NB4 (cell line): ENCODE data around the gene RPF1.

Experiments
- DNase-seq: peaks from one replicate; pipeline ENCODE4 v3.0.0; 2010; ENCODE audit warnings: low read depth
- H3K4me3 ChIP-seq: one replicate; pipeline ENCODE4 v1.5.1; 2011; ENCODE audit warnings: mild to moderate bottlenecking, low read depth, low read length, moderate library complexity
- MAX ChIP-seq: IDR thresholded peaks from 2 replicates; pipeline ENCODE4 v1.6.1; 2011; ENCODE audit warnings: low read depth, low read length
- MYC ChIP-seq: IDR thresholded peaks from 2 replicates; pipeline ENCODE4 v1.6.1; 2011; ENCODE audit warnings: low read depth, low read length
- POLR2A ChIP-seq: IDR thresholded peaks from 2 replicates; pipeline ENCODE4 v1.6.1; 2011; ENCODE audit warnings: mild to moderate bottlenecking; ENCODE audit not compliant: insufficient read length; ENCODE audit errors: extremely low read depth
- TF ChIP-seq, protein P1 (sequence below): IDR thresholded peaks from one replicate; pipeline ENCODE4 v1.5.1; 2012; ENCODE audit warnings: low read depth, low read length

RPF1 gene

DNA sequence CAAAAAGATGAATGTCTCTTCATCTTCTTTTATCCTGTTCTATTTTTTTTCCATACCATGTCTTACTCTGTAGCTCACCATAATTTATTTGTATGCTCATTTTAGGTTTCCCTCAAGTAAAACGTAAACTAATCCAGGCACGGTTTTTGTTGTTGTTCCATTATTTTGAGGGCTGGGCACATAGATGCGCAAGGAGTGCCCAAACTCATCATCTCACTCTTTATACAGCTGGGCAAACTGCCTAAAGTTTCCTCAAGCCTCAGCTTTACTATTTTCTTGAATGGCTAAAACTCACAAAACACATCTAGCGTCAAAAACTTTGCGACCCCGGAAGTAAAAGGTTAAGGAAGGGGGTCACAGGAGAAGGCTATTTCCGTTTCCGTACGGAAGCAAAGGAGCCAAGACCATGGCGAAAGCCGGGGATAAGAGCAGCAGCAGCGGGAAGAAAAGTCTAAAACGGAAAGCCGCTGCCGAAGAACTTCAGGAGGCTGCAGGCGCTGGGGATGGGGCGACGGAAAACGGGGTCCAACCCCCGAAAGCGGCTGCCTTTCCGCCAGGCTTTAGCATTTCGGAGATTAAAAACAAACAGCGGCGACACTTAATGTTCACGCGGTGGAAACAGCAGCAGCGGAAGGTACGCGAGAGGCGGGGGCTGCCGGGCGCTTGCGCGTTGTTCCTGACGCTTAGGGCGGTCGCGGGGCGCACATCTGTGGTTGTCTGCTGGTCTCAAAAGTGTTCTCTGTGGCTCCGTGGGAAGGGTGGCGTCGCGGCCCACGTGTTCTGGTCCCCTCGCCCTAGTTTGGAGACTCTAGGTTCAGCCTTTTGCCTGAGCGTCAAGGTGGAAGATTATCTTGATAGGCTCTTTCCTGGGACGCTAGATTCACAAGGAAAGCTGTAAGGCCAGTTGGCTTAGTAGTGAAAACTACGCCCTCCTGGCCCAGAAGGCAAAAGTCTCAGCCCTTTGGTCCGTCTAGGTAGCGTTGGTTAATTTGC lies at the start of gene RPF1:
Gene RPF1, plus strand, starts transcription at position 391 of the 993 bp plus-strand sequence. Its CDS starts 16 bp downstream, at position 407.
- peak; percentile 85 for DNase-seq
- TF ChIP-seq POLR2A (peak; percentile 83), MYC (peak; percentile 87), MAX (peak; percentile 61)
- TF ChIP-seq, protein P1, sequence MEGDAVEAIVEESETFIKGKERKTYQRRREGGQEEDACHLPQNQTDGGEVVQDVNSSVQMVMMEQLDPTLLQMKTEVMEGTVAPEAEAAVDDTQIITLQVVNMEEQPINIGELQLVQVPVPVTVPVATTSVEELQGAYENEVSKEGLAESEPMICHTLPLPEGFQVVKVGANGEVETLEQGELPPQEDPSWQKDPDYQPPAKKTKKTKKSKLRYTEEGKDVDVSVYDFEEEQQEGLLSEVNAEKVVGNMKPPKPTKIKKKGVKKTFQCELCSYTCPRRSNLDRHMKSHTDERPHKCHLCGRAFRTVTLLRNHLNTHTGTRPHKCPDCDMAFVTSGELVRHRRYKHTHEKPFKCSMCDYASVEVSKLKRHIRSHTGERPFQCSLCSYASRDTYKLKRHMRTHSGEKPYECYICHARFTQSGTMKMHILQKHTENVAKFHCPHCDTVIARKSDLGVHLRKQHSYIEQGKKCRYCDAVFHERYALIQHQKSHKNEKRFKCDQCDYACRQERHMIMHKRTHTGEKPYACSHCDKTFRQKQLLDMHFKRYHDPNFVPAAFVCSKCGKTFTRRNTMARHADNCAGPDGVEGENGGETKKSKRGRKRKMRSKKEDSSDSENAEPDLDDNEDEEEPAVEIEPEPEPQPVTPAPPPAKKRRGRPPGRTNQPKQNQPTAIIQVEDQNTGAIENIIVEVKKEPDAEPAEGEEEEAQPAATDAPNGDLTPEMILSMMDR = no peak
- peak within 1 kb of the TSS; percentile 94 for H3K4me3 ChIP-seq

DNA sequence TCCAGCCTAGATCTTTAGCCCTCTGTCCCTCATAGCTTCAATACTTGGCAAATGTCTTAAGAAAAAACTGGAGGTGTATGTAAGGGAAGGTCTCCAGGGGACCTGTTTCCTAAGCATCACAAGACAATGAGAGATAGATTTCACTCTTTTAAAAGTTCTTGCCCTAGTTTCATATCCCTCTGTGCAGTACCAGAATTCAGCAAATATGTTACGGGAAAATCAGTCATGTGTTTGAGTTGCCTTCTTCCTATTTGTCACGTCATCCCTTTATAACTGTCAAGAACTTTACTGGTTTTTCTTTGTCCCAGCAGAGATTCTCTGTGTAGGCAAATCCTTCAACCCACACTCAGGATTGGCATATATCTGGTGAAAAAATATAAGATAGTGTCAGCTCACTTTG lies 48.5 kb upstream of the RPF1 start:
- no peak overlapping the region for H3K4me3 ChIP-seq
- no peak for DNase-seq
- TF ChIP-seq MYC (no peak), MAX (no peak), POLR2A (no peak)
- TF ChIP-seq, protein P1 = no peak

DNA sequence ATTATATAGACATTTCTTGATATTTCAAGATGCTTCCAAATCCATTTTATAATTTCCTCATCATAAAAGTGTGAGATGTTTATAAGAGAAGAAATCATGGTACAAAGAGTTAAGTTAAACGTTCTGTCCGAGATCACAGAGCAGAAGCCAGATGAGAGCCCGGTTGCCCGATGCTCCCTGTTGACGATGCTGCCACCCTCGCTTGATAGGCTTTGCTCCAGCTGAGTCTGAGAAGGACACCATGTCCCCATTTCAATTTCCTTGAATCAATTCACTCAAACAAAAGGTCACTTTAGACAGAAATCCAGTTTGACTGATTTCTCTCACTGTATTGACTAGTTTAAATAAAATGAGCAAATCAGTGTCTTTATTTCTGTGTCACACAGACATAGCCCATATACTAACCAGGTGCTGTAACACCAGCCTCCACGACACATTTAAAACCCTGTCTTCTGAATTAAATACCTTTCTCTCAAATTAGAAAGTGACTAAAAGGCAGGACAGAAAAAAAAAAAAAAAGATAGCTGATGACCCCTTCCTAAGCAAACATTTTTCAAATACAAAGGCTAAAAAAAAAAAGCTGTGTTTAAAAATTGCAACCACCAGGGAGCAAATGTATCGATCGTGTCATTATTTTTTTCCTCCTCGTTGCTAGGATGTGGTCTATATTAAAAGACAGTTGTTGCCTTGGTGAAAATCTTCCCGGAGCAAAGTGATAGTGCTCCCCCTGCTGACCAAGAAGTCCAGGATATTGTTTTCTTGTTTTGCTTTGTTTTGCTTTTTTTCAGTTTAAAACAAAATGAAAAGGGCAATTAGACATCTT lies 45.6 kb upstream of the RPF1 start:
- peak; percentile 76 for DNase-seq
- peak overlapping the region; percentile 29 for H3K4me3 ChIP-seq
- TF ChIP-seq MAX (0 out of 2 replicates have a peak, but pooled peaks have one; percentile 29), MYC (no peak)
- TF ChIP-seq, protein P1 = peak; percentile 48

DNA sequence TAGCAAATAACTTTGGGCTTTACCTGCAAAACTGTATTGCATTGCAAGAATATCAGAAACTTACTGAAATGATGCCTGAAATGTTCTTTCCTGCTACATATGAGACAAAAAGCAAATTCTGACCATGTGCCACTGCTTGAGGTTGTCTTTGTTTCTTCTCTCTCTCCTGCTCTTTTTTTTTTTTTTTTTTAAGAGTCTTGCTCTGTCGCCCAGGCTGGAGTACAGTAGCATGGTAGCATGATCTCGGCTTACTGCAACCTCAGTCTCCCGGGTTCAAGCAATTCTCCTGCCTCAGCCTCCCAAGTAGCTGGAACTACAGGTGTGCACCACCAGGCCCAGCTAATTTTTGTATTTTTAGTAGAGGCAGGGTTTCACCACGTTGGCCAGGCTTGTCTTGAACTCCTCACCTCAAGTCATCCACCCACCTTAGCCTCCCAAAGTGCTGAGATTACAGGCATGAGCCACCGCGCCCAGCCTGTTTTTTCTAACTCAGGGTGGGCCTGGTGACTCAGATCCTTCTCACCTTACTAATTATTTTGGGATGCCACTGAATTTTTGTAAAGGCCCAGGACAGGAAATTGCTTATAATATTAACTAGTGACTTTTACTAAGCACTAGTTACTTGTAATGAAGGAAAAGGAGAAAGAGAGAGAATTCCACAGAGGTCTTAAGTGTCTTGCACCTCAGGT lies 44.8 kb upstream of the RPF1 start:
- TF ChIP-seq POLR2A (no peak), MYC (no peak), MAX (no peak)
- TF ChIP-seq, protein P1 = no peak
- H3K4me3 ChIP-seq = no peak overlapping the region
- DNase-seq = no peak
